CD4-positive, alpha-beta T cell treated with Interleukin-1 beta for 1 hour (primary cell): ENCODE measurements around the gene TICAM2.

ENCODE experiments used
- DNase-seq, 2 donors: peaks; one replicate each; pipeline ENCODE4 v3.0.0-alpha.2; 2020 to 2022

TICAM2 gene

GRCh38 chr5:115605436-115605835 lies 3.2 kb upstream of the TICAM2 start:
- DNase-seq, result no peak

- DNase-seq, result no peak
Measured at GRCh38 chr5:115602591-115603125, 379 bp upstream of the TICAM2 start.

GRCh38 chr5:115600766-115601165 lies 1.5 kb downstream of the TICAM2 start:
- no peak for DNase-seq

GRCh38 chr5:115599924-115600323 lies 2.4 kb downstream of the TICAM2 start:
- no peak for DNase-seq

DNA sequence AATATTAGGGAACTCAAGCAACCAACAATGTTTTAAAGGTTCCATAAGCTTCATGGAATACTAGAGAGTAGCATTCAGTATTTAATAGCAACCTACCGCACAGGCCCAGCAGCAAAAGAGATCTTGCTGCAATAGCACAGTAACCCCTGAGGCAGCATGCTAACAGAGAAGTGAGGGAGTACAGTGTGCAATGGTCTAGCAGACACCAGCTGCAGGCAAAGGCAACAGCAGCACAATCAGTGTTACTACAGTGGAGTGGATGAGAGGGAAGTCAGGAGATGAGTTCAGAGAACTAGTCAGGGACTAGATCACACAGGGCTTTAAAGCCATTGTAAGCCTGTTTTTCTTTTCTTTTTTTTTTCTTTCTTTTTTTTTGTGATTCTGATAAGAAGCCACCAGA lies 2.8 kb downstream of the TICAM2 start:
- DNase-seq, result peak in 1 of 2 donors; percentile 31

DNA sequence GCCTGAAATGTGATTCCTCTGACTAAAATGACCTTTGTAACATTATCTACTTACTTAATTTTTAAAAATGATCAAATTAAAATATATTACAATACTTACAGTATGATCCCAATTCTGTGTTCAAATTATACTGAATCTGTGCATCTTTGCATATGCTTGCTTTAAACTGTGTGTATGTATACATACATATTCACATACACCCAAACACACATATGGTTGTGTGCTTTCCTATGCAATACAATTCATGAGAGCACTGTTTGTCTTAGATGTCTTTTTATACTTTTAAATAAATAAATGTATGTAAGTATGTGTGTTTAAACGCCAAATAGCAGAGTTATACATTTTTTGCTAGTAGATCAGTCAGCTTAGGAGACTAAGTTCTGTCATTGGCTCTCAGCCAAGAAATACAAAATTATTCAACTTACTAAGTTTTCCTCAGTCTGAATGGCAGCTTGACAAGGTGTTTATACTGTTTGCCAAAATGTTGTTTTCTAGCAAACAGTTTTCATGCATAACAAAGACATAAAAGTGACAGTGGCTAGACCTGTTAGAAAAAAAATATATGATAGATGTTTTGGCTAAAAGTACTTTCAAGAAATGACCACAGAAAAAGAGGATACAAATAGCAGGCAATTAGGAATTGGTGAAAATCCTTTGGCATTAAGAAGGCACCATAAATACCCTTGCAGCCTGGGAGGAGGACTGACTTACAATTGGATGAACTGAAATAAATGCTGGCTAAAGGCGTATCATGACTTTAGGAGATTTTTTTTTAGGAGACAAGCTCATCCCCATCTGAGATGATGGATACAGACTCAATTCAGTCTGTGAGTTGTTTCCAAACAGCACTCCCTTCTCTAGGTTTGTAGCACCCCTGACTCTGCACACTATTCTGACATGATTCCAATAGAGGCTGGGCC lies 7.9 kb downstream of the TICAM2 start:
- no peak for DNase-seq

DNA sequence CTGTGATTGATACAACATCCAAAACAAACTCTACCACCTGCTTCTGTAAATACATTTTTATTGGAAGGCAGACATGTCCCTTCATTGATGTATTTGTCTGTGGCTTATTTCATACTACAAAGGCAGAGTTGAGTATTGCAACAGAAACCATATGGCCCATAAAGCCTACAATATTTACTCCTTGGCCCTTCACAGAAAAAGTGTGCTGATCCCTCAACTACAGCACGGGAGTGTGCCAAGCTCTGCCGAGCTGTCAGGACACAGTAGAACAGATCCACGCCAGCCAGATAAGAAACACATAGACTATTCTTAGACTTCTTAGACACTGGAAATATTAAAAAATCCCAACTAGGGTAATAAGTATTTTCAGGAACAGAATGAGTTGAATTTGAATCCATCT lies 13.2 kb downstream of the TICAM2 start:
- DNase-seq, result no peak

DNA sequence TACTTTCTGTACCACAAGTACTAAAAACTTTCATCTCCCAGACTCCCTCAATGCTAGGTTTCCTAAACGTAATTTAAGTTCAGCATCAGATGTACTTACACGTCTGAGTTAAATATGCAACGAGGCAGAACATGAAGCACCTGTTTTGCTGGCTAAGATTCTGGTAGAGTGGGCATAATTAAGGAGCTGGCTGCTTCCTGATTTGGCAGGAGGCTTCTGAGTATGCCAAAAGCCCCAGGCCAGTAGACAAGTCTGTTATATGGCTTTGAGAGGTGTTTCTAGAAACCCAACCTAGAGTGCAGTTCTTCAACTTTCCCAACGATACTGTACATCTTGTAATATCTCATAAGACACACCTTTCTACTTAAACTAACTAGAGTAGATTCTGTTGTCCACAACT lies 13.6 kb downstream of the TICAM2 start:
- DNase-seq, result no peak

GRCh38 chr5:115586525-115587146 lies 15.6 kb downstream of the TICAM2 start:
- peak in 1 of 2 donors; percentile 31 for DNase-seq

- DNase-seq, result no peak
Measured at GRCh38 chr5:115585265-115585664, 17.0 kb downstream of the TICAM2 start.

DNA sequence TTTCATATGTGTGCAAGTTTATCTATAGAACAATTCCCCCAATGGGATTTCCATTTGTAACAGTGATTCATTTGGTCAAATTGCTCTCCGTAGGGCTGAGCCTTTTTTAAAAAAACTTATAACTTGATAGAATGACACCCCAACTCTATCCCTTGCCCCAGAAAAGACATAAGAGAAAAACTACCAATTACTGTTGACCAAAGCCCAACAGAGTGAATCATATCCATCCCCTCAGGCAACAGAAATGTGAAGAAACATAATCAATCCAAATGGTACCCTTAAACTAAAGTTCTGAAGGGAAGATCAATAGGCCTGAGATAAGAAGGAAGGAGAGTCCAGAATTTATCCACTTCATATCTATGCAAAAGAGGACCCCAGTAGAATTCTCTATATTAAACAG lies 17.8 kb downstream of the TICAM2 start:
- DNase-seq, result no peak

DNA sequence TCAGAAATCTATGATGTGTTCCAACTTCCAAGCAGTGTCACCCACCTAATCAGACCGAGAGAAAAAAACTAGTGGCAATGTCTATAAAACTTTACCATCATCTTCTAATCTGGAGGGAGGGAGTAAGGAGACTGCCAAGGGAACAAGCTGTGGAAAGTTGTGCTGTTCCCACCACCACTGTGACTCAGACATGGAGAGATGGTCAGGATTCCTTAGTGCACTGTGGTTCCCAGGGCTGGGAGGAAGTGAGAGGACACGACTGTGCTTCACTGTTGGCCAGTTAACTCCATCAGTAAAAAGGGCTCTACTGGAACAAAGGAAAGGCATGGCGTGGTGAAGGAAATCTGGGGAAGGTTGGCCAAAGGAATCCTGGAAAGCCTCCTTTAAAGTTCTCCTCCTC lies 18.8 kb downstream of the TICAM2 start:
- DNase-seq, result no peak

- DNase-seq, result no peak
Measured at GRCh38 chr5:115580941-115581340, 21.3 kb downstream of the TICAM2 start.

DNA sequence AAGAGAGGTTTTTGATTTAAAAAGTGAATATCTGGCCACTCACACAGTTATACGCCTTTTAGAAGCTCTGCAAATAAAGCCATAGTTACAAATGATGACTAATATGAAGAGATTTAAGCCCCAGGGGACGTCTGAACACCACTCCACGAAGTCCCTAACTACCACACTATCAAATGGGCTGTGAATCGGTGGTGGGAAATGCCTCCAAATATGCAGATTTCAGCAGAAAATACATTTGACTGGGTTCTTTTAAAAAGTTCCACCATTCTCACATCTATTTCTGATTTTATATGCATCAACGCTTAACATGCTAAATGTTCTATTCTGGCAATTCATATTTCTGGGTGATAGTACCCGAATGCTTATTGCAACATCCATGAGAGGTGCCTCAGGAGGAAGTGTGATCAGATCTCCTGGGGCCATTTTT lies 22.5 kb downstream of the TICAM2 start:
- DNase-seq, result no peak

DNA sequence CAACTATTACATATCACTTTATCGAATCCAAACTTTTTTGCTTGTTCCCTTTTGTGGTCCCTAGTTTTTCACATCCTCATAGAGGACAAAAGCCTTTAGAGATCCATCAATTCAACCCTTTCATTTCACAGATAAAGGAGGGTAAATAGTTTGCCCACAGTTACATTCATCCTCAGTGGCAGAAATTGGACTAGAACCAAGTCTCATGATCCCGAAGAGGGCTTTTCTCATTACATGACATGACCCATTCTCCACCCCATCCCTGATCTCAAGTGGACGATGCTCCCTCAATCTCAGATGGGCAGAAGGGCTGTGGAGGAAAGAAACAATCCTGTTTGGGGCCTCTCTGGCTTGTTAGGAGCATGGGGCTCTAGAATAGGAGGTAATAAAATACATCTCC lies 23.1 kb downstream of the TICAM2 start:
- no peak for DNase-seq

- DNase-seq, result no peak
Measured at GRCh38 chr5:115578657-115579056, 23.6 kb downstream of the TICAM2 start.

- DNase-seq, result no peak
Measured at GRCh38 chr5:115577741-115578140, 24.5 kb downstream of the TICAM2 start.

GRCh38 chr5:115577329-115577728 lies 24.9 kb downstream of the TICAM2 start:
- DNase-seq, result no peak

DNA sequence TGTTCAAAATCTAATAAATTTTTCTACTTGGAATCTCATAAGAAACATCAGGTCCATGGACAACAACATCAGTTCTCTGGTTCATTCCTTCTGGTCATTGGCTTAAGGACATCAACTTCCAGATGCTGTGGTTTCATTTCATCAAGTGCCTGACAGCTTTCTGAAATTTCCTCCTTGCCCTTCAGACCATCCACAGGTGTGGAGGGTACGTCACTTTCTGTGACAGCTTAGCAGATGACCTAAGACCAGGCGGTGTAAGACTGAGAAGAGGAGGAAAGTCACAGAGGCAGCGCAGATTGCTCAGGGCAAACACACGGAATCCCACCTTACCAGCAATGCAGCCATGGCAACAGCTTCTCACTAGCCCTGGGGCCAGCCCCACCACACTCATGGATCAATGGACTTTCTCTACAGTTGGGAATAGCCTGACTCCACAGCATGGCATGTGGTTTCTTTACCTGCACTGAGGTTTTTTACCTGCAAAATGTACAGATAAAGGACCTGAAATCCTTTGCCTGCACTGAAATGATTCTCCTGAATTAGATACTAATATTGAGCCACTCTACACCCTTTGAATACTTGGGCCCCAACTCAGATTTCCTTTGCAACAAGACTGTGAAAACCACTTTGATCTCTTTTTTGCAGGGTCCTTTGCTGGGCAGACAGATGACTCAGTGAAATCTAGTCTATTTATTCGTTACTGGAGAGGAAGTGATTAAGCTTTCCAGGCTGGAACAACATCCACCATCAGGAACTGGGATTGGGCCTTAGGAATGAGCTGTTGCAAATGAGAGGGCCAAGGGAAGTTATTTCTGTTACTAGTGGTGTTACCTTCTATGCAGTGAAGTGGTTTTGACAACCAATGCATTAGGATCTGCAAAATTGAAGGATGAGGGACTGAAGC lies 26.9 kb downstream of the TICAM2 start:
- no peak for DNase-seq

- no peak for DNase-seq
Measured at GRCh38 chr5:115573133-115573532, 29.1 kb downstream of the TICAM2 start.

GRCh38 chr5:115571441-115571878 lies 30.8 kb downstream of the TICAM2 start:
- no peak for DNase-seq

DNA sequence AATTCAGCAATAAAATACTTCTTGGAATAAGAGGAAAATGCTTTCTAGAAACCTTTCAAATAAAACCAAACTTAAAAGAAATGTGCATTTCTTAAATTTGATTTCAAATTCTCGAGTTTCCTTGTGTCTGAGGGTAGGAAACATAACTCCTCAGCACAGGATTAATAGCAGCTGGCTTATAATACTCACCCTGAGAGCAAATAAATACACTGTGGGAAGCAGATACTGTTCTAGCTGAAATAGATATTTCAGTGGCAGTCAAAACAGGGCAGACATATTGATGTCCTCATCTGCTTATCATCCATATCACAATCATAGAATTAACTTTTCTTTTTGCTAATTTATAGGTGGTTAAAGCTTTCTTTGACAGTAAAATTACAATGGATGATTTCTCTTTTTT lies 33.6 kb downstream of the TICAM2 start:
- DNase-seq, result no peak

DNA sequence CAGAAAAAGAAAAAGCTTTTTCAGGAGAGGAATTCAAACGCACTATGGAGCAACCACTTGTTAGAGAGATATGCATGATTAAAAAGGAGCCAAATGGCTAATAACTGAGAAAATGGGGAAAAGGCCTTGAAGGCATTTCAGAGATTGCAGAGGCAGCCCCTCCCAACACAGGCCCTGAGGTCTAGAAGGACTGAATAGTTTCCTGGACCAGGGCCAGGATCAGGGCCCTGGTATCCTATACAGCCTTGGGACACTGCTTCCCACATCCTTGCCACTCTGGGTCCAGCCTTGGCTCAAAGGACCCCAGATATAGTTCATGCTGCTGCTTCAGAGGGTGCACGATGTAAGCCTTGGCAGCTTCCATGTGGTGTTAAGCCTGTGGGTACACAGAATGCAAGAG lies 37.0 kb downstream of the TICAM2 start:
- DNase-seq, result no peak
